HEK293 (cell line): ENCODE measurements around the gene SIRT1.

Experiments
- CTCF ChIA-PET: fragments of 350-600 bp; formaldehyde crosslinking; extraction: SDS; loops from one replicate; lab custom pipeline; 2021; ENCODE audit warnings: antibody characterized with exemption; lab: Yijun Ruan, JAX
- POLR2A ChIA-PET: fragments of 300-600 bp; formaldehyde crosslinking; extraction: SDS; loops from one replicate; lab custom pipeline; 2020; ENCODE audit warnings: antibody characterized with exemption, inconsistent platforms; lab: Yijun Ruan, JAX
- H3K27ac ChIP-seq: fragments of 200-500 bp; sonication (Bioruptor generic); 2 replicates; pipeline ENCODE4 v1.5.1; 2014; ENCODE audit warnings: low read depth, low read length, control low read depth, inconsistent platforms; ENCODE audit errors: extremely low read depth
- H3K36me3 ChIP-seq, 2 experiments: fragments of 200-500 bp in 1 of 2; sonication (Bioruptor generic) in 1 of 2; 1 replicate in 1 of 2; 2 replicates in 1 of 2; pipeline ENCODE4 v1.5.1; 2014 to 2017; ENCODE audit warnings: inconsistent platforms in 2 of 2, low read length in 2 of 2; ENCODE audit not compliant: control insufficient read depth in 2 of 2, insufficient read depth in 1 of 2
- H3K4me1 ChIP-seq: fragments of 200-500 bp; sonication (Bioruptor generic); 2 replicates; pipeline ENCODE4 v1.5.1; 2014; ENCODE audit warnings: mild to moderate bottlenecking, low read length, inconsistent platforms; ENCODE audit not compliant: control insufficient read depth, insufficient read depth
- H3K4me3 ChIP-seq: 2 replicates; pipeline ENCODE4 v1.5.1; 2011; ENCODE audit warnings: low read depth, mild to moderate bottlenecking, control low read depth, low read length, moderate library complexity
- H3K9me3 ChIP-seq: fragments of 200-500 bp; sonication (Bioruptor generic); 2 replicates; pipeline ENCODE4 v1.5.1; 2014; ENCODE audit warnings: low read depth, low read length, inconsistent platforms; ENCODE audit not compliant: control insufficient read depth, insufficient read depth
- HIC1 ChIP-seq: fragments of 450-650 bp; formaldehyde crosslinking; IDR thresholded peaks from 2 replicates; pipeline ENCODE4 v1.5.1; 2016; ENCODE audit warnings: missing biosample characterization, missing genetic modification characterization
- MYNN ChIP-seq: fragments of 450-650 bp; formaldehyde crosslinking; IDR thresholded peaks from 2 replicates; pipeline ENCODE4 v1.5.1; 2016; ENCODE audit warnings: missing biosample characterization, missing genetic modification characterization, borderline replicate concordance
- MZF1 ChIP-seq: fragments of 450-650 bp; formaldehyde crosslinking; IDR thresholded peaks from 2 replicates; pipeline ENCODE4 v1.5.1; 2017; ENCODE audit warnings: missing biosample characterization, missing genetic modification characterization, borderline replicate concordance
- ZBTB7A ChIP-seq: fragments of 450-650 bp; formaldehyde crosslinking; IDR thresholded peaks from 2 replicates; pipeline ENCODE4 v1.5.1; 2016; ENCODE audit warnings: low read depth, missing biosample characterization, missing genetic modification characterization
- ZNF114 ChIP-seq: fragments of 450-650 bp; formaldehyde crosslinking; IDR thresholded peaks from 2 replicates; pipeline ENCODE4 v1.5.0; 2017; ENCODE audit warnings: missing biosample characterization, missing genetic modification characterization
- ZNF138 ChIP-seq: fragments of 450-650 bp; formaldehyde crosslinking; IDR thresholded peaks from 2 replicates; pipeline ENCODE4 v1.5.1; 2016; ENCODE audit warnings: missing biosample characterization, missing genetic modification characterization, borderline replicate concordance
- ZNF239 ChIP-seq: fragments of 450-650 bp; formaldehyde crosslinking; IDR thresholded peaks from 2 replicates; pipeline ENCODE4 v1.5.1; 2016; ENCODE audit warnings: missing biosample characterization, missing genetic modification characterization
- ZNF274 ChIP-seq, 2 experiments: fragments of 200-500 bp in 1 of 2; fragments of 450-650 bp in 1 of 2; sonication (Bioruptor generic) in 1 of 2; formaldehyde crosslinking in 1 of 2; IDR thresholded peaks; 2 replicates each; pipeline versions ENCODE4 v1.5.1 to v1.6.1; 2014 to 2016; ENCODE audit warnings: borderline replicate concordance in 1 of 2, inconsistent platforms in 1 of 2, low read length in 1 of 2, missing biosample characterization in 1 of 2, missing genetic modification characterization in 1 of 2
- ZNF473 ChIP-seq: fragments of 450-650 bp; formaldehyde crosslinking; IDR thresholded peaks from 2 replicates; pipeline ENCODE4 v1.5.1; 2017; ENCODE audit warnings: missing biosample characterization, missing genetic modification characterization
- ZNF585B ChIP-seq: fragments of 450-650 bp; formaldehyde crosslinking; IDR thresholded peaks from 2 replicates; pipeline ENCODE4 v1.5.1; 2016; ENCODE audit warnings: missing biosample characterization, missing genetic modification characterization
- ZNF621 ChIP-seq: fragments of 450-650 bp; formaldehyde crosslinking; IDR thresholded peaks from 2 replicates; pipeline ENCODE4 v1.5.1; 2017; ENCODE audit warnings: missing biosample characterization, missing genetic modification characterization
- ZNF658 ChIP-seq: fragments of 450-650 bp; formaldehyde crosslinking; IDR thresholded peaks from 2 replicates; pipeline ENCODE4; 2016; ENCODE audit warnings: missing biosample characterization, missing genetic modification characterization
- ZNF704 ChIP-seq: fragments of 450-650 bp; formaldehyde crosslinking; IDR thresholded peaks from 2 replicates; pipeline ENCODE4 v1.5.1; 2016; ENCODE audit warnings: missing biosample characterization, missing genetic modification characterization
- ZNF768 ChIP-seq: fragments of 450-650 bp; formaldehyde crosslinking; IDR thresholded peaks from 2 replicates; pipeline ENCODE4 v1.5.1; 2018; ENCODE audit warnings: missing biosample characterization, mild to moderate bottlenecking, missing genetic modification characterization
- ZSCAN30 ChIP-seq: fragments of 450-650 bp; IDR thresholded peaks from 2 replicates; pipeline ENCODE4 v1.5.1; 2018; ENCODE audit warnings: missing biosample characterization, mild to moderate bottlenecking, missing genetic modification characterization, moderate library complexity
- ZSCAN5A ChIP-seq: fragments of 450-650 bp; formaldehyde crosslinking; IDR thresholded peaks from 2 replicates; pipeline ENCODE4 v1.5.1; 2016; ENCODE audit warnings: missing biosample characterization, missing genetic modification characterization
- TF ChIP-seq, protein P1 (sequence below): fragments of 450-650 bp; formaldehyde crosslinking; IDR thresholded peaks from 2 replicates; pipeline ENCODE4 v1.5.1; 2017; ENCODE audit warnings: missing biosample characterization, missing genetic modification characterization
- TF ChIP-seq, protein P2 (sequence below): fragments of 450-650 bp; formaldehyde crosslinking; IDR thresholded peaks from 2 replicates; pipeline ENCODE4 v1.5.1; 2016; ENCODE audit warnings: missing biosample characterization, missing genetic modification characterization
- TF ChIP-seq, protein P3 (sequence below): fragments of 450-650 bp; formaldehyde crosslinking; IDR thresholded peaks from 2 replicates; pipeline ENCODE4 v1.5.1; 2017; ENCODE audit warnings: missing biosample characterization, missing genetic modification characterization

The SIRT1 gene

GRCh38 chr10:67924136-67924535, 39.7 kb downstream of the SIRT1 start:
- no peaks in the 10 kb centered on the region for H3K9me3 ChIP-seq
- H3K27ac ChIP-seq: no peak overlapping the region
- POLR2A ChIA-PET: no interaction called here
- no peak overlapping the region for H3K4me3 ChIP-seq
- CTCF ChIA-PET: no interaction called here
- peaks cover 0 to 12% of the 10 kb centered on the region in 2 experiments; a peak in 2 of 3 replicates for H3K36me3 ChIP-seq
- no peaks in the 10 kb centered on the region for H3K4me1 ChIP-seq
- no peak for TF ChIP-seq ZBTB7A (tag by site-specific recombination)
- no peak for TF ChIP-seq ZNF658 (tag by site-specific recombination)

DNA sequence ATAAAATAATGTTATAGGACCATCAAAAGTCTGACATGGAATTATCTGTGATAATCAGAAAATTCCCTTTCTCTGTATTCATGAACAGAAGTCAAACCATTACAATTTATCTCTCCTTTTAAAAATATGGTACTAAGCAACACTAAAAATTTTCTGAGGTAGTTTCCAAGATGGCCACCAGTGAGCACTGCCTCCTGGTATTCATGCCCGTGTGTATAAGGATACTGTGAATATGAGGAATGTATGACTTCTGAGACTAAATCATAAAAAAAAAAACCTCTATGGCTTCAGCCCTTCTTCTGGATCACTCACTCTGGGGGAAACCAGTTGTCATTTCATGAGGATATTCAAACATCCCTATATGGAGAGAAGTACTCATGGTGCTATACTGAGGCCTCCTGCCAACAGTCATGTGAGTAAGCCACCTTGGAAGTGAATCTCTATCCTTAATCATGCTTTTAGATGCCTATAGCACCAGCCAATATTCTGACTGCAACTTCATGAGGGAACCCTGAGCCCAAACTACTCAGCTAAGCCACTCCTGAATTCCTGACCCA, 41.1 kb downstream of the SIRT1 start:
- peaks cover 0 to 12% of the 10 kb centered on the region in 2 experiments; a peak in 2 of 3 replicates for H3K36me3 ChIP-seq
- POLR2A ChIA-PET: interaction anchor here (0.6 kb wide), 1 partner anchor 73 kb away, joined by 3 read pairs; no protein-coding TSS in a partner anchor
- H3K9me3 ChIP-seq: no peaks in the 10 kb centered on the region
- CTCF ChIA-PET: no interaction called here
- no peak overlapping the region for H3K4me3 ChIP-seq
- no peak overlapping the region for H3K27ac ChIP-seq
- TF ChIP-seq MYNN (tag by site-specific recombination): no peak
- TF ChIP-seq ZSCAN30 (tag by site-specific recombination): no peak
- TF ChIP-seq, protein P1, sequence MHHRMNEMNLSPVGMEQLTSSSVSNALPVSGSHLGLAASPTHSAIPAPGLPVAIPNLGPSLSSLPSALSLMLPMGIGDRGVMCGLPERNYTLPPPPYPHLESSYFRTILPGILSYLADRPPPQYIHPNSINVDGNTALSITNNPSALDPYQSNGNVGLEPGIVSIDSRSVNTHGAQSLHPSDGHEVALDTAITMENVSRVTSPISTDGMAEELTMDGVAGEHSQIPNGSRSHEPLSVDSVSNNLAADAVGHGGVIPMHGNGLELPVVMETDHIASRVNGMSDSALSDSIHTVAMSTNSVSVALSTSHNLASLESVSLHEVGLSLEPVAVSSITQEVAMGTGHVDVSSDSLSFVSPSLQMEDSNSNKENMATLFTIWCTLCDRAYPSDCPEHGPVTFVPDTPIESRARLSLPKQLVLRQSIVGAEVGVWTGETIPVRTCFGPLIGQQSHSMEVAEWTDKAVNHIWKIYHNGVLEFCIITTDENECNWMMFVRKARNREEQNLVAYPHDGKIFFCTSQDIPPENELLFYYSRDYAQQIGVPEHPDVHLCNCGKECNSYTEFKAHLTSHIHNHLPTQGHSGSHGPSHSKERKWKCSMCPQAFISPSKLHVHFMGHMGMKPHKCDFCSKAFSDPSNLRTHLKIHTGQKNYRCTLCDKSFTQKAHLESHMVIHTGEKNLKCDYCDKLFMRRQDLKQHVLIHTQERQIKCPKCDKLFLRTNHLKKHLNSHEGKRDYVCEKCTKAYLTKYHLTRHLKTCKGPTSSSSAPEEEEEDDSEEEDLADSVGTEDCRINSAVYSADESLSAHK: no peak
- no peak for TF ChIP-seq HIC1 (tag by site-specific recombination)
- no peak for TF ChIP-seq ZNF704 (tag by site-specific recombination)
- TF ChIP-seq MZF1: no peak
- TF ChIP-seq, protein P2, sequence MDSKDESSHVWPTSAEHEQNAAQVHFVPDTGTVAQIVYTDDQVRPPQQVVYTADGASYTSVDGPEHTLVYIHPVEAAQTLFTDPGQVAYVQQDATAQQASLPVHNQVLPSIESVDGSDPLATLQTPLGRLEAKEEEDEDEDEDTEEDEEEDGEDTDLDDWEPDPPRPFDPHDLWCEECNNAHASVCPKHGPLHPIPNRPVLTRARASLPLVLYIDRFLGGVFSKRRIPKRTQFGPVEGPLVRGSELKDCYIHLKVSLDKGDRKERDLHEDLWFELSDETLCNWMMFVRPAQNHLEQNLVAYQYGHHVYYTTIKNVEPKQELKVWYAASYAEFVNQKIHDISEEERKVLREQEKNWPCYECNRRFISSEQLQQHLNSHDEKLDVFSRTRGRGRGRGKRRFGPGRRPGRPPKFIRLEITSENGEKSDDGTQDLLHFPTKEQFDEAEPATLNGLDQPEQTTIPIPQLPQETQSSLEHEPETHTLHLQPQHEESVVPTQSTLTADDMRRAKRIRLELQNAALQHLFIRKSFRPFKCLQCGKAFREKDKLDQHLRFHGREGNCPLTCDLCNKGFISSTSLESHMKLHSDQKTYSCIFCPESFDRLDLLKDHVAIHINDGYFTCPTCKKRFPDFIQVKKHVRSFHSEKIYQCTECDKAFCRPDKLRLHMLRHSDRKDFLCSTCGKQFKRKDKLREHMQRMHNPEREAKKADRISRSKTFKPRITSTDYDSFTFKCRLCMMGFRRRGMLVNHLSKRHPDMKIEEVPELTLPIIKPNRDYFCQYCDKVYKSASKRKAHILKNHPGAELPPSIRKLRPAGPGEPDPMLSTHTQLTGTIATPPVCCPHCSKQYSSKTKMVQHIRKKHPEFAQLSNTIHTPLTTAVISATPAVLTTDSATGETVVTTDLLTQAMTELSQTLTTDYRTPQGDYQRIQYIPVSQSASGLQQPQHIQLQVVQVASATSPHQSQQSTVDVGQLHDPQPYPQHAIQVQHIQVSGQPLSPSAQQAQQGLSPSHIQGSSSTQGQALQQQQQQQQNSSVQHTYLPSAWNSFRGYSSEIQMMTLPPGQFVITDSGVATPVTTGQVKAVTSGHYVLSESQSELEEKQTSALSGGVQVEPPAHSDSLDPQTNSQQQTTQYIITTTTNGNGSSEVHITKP: no peak
- no peaks in the 10 kb centered on the region for H3K4me1 ChIP-seq

DNA sequence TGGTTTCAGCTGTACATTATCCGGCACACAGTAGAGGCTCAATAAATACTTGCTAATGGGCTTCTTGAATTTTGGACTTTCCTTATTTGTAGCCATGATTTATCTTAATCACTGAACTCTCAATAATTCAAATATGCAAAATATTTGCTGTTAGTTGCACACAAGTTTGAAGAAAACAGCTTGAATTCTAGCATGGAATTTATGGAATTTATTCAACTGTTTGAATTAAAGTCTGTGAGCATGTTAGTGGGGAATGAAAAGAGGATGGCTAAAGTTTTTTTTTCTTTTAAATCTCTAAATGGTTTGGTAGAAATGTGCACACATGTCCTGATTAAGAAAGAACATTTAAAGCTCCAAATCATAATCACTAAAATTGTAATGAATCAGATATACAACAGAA, 42.5 kb downstream of the SIRT1 start:
- ChIA-PET CTCF (no interaction called here), POLR2A (no interaction called here)
- H3K9me3 ChIP-seq: no peaks in the 10 kb centered on the region
- H3K27ac ChIP-seq: no peak overlapping the region
- no peaks in the 10 kb centered on the region for H3K4me1 ChIP-seq
- H3K4me3 ChIP-seq: no peak overlapping the region
- H3K36me3 ChIP-seq: peaks cover 6 to 21% of the 10 kb centered on the region in 2 experiments; a peak in 2 of 3 replicates
- TF ChIP-seq ZNF768: no peak
- TF ChIP-seq ZNF585B (tag by site-specific recombination): no peak
- TF ChIP-seq ZSCAN5A (tag by site-specific recombination): no peak
- no peak for TF ChIP-seq ZNF621
- TF ChIP-seq ZNF114 (tag by site-specific recombination): no peak
- TF ChIP-seq ZNF138 (tag by site-specific recombination): no peak
- no peak for TF ChIP-seq ZNF274 (IDR thresholded peaks at IDR 0.05; ENCODE audit: low read length)
- no peak for TF ChIP-seq ZNF274 (tag by site-specific recombination; IDR thresholded peaks at IDR 0.05; ENCODE audit: borderline replicate concordance)
- no peak for TF ChIP-seq ZNF473
- TF ChIP-seq, protein P3, sequence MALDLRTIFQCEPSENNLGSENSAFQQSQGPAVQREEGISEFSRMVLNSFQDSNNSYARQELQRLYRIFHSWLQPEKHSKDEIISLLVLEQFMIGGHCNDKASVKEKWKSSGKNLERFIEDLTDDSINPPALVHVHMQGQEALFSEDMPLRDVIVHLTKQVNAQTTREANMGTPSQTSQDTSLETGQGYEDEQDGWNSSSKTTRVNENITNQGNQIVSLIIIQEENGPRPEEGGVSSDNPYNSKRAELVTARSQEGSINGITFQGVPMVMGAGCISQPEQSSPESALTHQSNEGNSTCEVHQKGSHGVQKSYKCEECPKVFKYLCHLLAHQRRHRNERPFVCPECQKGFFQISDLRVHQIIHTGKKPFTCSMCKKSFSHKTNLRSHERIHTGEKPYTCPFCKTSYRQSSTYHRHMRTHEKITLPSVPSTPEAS (tag by site-specific recombination): no peak
- TF ChIP-seq ZNF239 (tag by site-specific recombination): no peak
